Stimulated activated naive CD4-positive, alpha-beta T cell (primary cell): Measurements from ENCODE around the gene ANKIB1.
A peak's percentile ranks its signal among the peaks of the same experiment; 100 is the strongest.
"Not testable (repeated sequence)": the region's sequence is repeated elsewhere in the genome, so short reads cannot be mapped to it uniquely, and the experiment has no call there.

Source experiments
- DNase-seq, 6 experiments: peaks; one replicate each; lab custom pipeline; 2025; lab: John Stamatoyannopoulos, UW

ANKIB1 gene

GRCh38 chr7:92245487-92246359, at the start of gene ANKIB1, which contains the start of gene KRIT1:
TSS of gene ANKIB1 (plus strand) at chr7:92245974. CDS start at chr7:92294979, 49,005 bp downstream.
TSS of gene KRIT1 (minus strand) at chr7:92245914. CDS start at chr7:92242135, 3,779 bp downstream.
- peak; percentile 75 to 85 (median 81) for DNase-seq

- no peak for DNase-seq
Measured at GRCh38 chr7:92200791-92201190, 45.0 kb upstream of the ANKIB1 start.

GRCh38 chr7:92205987-92206386, 39.8 kb upstream of the ANKIB1 start:
- no peak for DNase-seq

- no peak for DNase-seq
Measured at GRCh38 chr7:92206672-92207071, 39.1 kb upstream of the ANKIB1 start.

- DNase-seq: no peak
Measured at GRCh38 chr7:92221766-92222165, 24.0 kb upstream of the ANKIB1 start.

GRCh38 chr7:92226981-92227380, 18.8 kb upstream of the ANKIB1 start:
- no peak for DNase-seq

GRCh38 chr7:92228100-92228499, 17.7 kb upstream of the ANKIB1 start:
- no peak for DNase-seq

- DNase-seq: no peak
Measured at GRCh38 chr7:92228742-92229141, 17.0 kb upstream of the ANKIB1 start.

- DNase-seq: no peak
Measured at GRCh38 chr7:92230547-92230946, 15.2 kb upstream of the ANKIB1 start.

GRCh38 chr7:92242972-92243371, 2.8 kb upstream of the ANKIB1 start:
- no peak for DNase-seq

- peak in 3 of 6 experiments; percentile 20 to 74 (median 43) for DNase-seq
Measured at GRCh38 chr7:92244808-92245486, 827 bp upstream of the ANKIB1 start.

GRCh38 chr7:92246360-92247101, 757 bp downstream of the ANKIB1 start:
- DNase-seq: peak in 5 of 6 experiments; percentile 6 to 68 (median 35)

- no peak for DNase-seq
Measured at GRCh38 chr7:92250603-92251002, 4.8 kb downstream of the ANKIB1 start.

GRCh38 chr7:92251181-92251580, 5.4 kb downstream of the ANKIB1 start:
- no peak for DNase-seq

- no peak for DNase-seq
Measured at GRCh38 chr7:92253251-92253650, 7.5 kb downstream of the ANKIB1 start.

GRCh38 chr7:92254800-92255199, 9.0 kb downstream of the ANKIB1 start:
- not testable (repeated sequence) for DNase-seq

- no peak for DNase-seq
Measured at GRCh38 chr7:92255308-92255707, 9.5 kb downstream of the ANKIB1 start.

- no peak for DNase-seq
Measured at GRCh38 chr7:92259062-92259461, 13.3 kb downstream of the ANKIB1 start.

GRCh38 chr7:92259610-92260247, 14.0 kb downstream of the ANKIB1 start:
- DNase-seq: no peak

- DNase-seq: no peak
Measured at GRCh38 chr7:92260248-92260781, 14.5 kb downstream of the ANKIB1 start.

- DNase-seq: no peak
Measured at GRCh38 chr7:92266415-92267241, 20.9 kb downstream of the ANKIB1 start.
